ENCODE data around the gene AGBL4. TPM values are rescaled to one million over a fixed set of nuclear protein-coding genes. Genes with fewer than 3 reads are reported as not detected.
"Not testable (repeated sequence)": the region's sequence is repeated elsewhere in the genome, so short reads cannot be mapped to it uniquely, and the experiment has no call there.

Gene AGBL4
- total RNA-seq, 1 donor from 2014 or later: 0.40 TPM

GRCh38 chr1:49307457-49307856 is 716.3 kb downstream of the AGBL4 start:
- no peak for DNase-seq (ENCODE audit: low read depth in 2 of 2)

GRCh38 chr1:49306507-49307070 is 717.2 kb downstream of the AGBL4 start:
- DNase-seq (ENCODE audit: low read depth in 2 of 2): no peak

- DNase-seq (ENCODE audit: low read depth in 2 of 2): not testable (repeated sequence)
These were observed 721.4 kb downstream of the AGBL4 start for GRCh38 chr1:49302400-49302799.

GRCh38 chr1:49298304-49298703 is 725.5 kb downstream of the AGBL4 start:
- DNase-seq (ENCODE audit: low read depth in 2 of 2): no peak

- DNase-seq (ENCODE audit: low read depth in 2 of 2): no peak
These were observed 726.0 kb downstream of the AGBL4 start for GRCh38 chr1:49297783-49298182.

- no peak for DNase-seq (ENCODE audit: low read depth in 2 of 2)
These were observed 729.2 kb downstream of the AGBL4 start for GRCh38 chr1:49294539-49294938.

- no peak for DNase-seq (ENCODE audit: low read depth in 2 of 2)
These were observed 730.7 kb downstream of the AGBL4 start for GRCh38 chr1:49293016-49293415.

- not testable (repeated sequence) for DNase-seq (ENCODE audit: low read depth in 2 of 2)
These were observed 766.3 kb downstream of the AGBL4 start for GRCh38 chr1:49257211-49258049.

GRCh38 chr1:49252917-49253316 is 770.8 kb downstream of the AGBL4 start:
- DNase-seq (ENCODE audit: low read depth in 2 of 2): peak in 1 of 2 donors; percentile 0

GRCh38 chr1:49251019-49251784 is 772.6 kb downstream of the AGBL4 start:
- DNase-seq (ENCODE audit: low read depth in 2 of 2): no peak

GRCh38 chr1:49240709-49241221 is 783.0 kb downstream of the AGBL4 start:
- DNase-seq (ENCODE audit: low read depth in 2 of 2): no peak

GRCh38 chr1:49234988-49235387 is 788.8 kb downstream of the AGBL4 start:
- no peak for DNase-seq (ENCODE audit: low read depth in 2 of 2)

- DNase-seq (ENCODE audit: low read depth in 2 of 2): no peak
These were observed 794.2 kb downstream of the AGBL4 start for GRCh38 chr1:49229555-49229954.

- no peak for DNase-seq (ENCODE audit: low read depth in 2 of 2)
These were observed 797.0 kb downstream of the AGBL4 start for GRCh38 chr1:49226758-49227157.

GRCh38 chr1:49225464-49225863 is 798.3 kb downstream of the AGBL4 start:
- DNase-seq (ENCODE audit: low read depth in 2 of 2): no peak

- no peak for DNase-seq (ENCODE audit: low read depth in 2 of 2)
These were observed 810.5 kb downstream of the AGBL4 start for GRCh38 chr1:49213301-49213700.

GRCh38 chr1:49208712-49209111 is 815.0 kb downstream of the AGBL4 start:
- DNase-seq (ENCODE audit: low read depth in 2 of 2): no peak

- DNase-seq (ENCODE audit: low read depth in 2 of 2): no peak
These were observed 819.0 kb downstream of the AGBL4 start for GRCh38 chr1:49204720-49205119.

- DNase-seq (ENCODE audit: low read depth in 2 of 2): no peak
These were observed 823.0 kb downstream of the AGBL4 start for GRCh38 chr1:49200738-49201137.

- DNase-seq (ENCODE audit: low read depth in 2 of 2): no peak
These were observed 824.2 kb downstream of the AGBL4 start for GRCh38 chr1:49199564-49199963.

GRCh38 chr1:49197081-49197480 is 826.7 kb downstream of the AGBL4 start:
- DNase-seq (ENCODE audit: low read depth in 2 of 2): no peak

- DNase-seq (ENCODE audit: low read depth in 2 of 2): no peak
These were observed 833.6 kb downstream of the AGBL4 start for GRCh38 chr1:49190138-49190537.
